ENCODE data around the gene HELZ. TPM values are rescaled to one million over a fixed set of nuclear protein-coding genes. Genes with fewer than 3 reads are reported as not detected.

The HELZ gene
- total and polyA plus RNA-seq, 2 donors from 2014 or later, result 2.8 to 58.8 TPM

DNA sequence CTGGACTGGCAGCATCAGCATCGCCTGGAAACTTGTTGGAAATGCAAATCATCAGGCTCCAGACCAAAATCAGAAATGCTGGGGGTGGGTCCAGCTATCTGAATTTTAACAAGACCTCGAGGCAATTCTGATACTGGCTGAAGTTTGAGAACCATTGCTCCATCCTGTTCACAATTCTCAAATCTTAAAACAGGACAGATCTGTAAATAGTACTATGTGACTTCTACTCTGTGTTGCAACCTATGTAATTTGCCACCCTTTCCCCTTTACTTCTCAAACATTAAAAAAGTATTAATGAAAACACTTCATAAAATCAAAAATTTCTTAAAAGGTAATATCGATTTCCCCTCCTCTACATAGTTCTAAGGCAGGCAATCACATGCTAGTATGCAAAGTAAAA is 172.1 kb downstream of the HELZ start:
- Histone ChIP-seq H3K9ac (ENCODE audit: low read length in 3 of 3) (no peak overlapping the region), H3K4me3 (ENCODE audit: low read length in 3 of 3) (no peak overlapping the region), H3K36me3 (ENCODE audit: control insufficient read depth in 2 of 3, insufficient read depth in 3 of 3, low read length in 3 of 3) (peaks cover 0 to 4% (median 0%) of the 10 kb centered on the region in 3 donors), H3K4me1 (ENCODE audit: control insufficient read depth in 2 of 3, insufficient read depth in 2 of 3, low read depth in 1 of 3, low read length in 3 of 3) (peaks cover 0 to 3% (median 3%) of the 10 kb centered on the region in 3 donors), H3K27ac (ENCODE audit: low read depth in 2 of 2, low read length in 2 of 2) (no peak overlapping the region), H3K27me3 (ENCODE audit: control insufficient read depth, insufficient read depth, low read length) (no peaks in the 10 kb centered on the region), H3K9me3 (ENCODE audit: control insufficient read depth in 2 of 3, insufficient read depth in 1 of 3, low read length in 3 of 3) (no peaks in the 10 kb centered on the region)
- no peak for DNase-seq
- intact Hi-C loops (cut with DNase I), result no loop called here
- no peak for FAIRE-seq
- TF ChIP-seq, protein P1, sequence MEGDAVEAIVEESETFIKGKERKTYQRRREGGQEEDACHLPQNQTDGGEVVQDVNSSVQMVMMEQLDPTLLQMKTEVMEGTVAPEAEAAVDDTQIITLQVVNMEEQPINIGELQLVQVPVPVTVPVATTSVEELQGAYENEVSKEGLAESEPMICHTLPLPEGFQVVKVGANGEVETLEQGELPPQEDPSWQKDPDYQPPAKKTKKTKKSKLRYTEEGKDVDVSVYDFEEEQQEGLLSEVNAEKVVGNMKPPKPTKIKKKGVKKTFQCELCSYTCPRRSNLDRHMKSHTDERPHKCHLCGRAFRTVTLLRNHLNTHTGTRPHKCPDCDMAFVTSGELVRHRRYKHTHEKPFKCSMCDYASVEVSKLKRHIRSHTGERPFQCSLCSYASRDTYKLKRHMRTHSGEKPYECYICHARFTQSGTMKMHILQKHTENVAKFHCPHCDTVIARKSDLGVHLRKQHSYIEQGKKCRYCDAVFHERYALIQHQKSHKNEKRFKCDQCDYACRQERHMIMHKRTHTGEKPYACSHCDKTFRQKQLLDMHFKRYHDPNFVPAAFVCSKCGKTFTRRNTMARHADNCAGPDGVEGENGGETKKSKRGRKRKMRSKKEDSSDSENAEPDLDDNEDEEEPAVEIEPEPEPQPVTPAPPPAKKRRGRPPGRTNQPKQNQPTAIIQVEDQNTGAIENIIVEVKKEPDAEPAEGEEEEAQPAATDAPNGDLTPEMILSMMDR (IDR thresholded peaks at IDR 0.05; ENCODE audit: borderline replicate concordance, extremely low read depth, insufficient read depth), result no peak

DNA sequence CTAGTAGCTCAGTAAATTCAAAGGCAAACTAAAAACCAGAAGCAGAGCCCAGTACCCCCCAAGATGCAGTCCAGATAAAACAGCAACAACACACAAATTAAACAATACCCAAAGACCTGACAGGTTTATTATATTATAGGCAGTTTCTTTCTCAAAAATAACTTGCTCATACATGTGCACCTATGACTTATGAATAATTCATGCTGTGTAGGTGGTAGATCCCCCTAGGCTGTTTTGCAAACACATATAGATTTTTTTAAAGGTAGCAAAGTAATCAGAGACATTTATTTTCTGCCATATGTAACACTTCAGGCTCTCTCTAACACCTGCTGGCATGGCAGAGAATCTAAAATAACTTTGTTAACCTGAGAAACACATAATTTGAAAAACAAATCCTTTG is 173.4 kb downstream of the HELZ start:
- no peaks in the 10 kb centered on the region for H3K9me3 ChIP-seq (ENCODE audit: control insufficient read depth in 2 of 3, insufficient read depth in 1 of 3, low read length in 3 of 3)
- intact Hi-C loops (cut with DNase I), result no loop called here
- DNase-seq, result no peak
- FAIRE-seq, result no peak
- no peaks in the 10 kb centered on the region for H3K27me3 ChIP-seq (ENCODE audit: control insufficient read depth, insufficient read depth, low read length)
- peaks cover 0 to 3% (median 3%) of the 10 kb centered on the region in 3 donors for H3K4me1 ChIP-seq (ENCODE audit: control insufficient read depth in 2 of 3, insufficient read depth in 2 of 3, low read depth in 1 of 3, low read length in 3 of 3)
- H3K4me3 ChIP-seq (ENCODE audit: low read length in 3 of 3), result no peak overlapping the region
- no peak overlapping the region for H3K9ac ChIP-seq (ENCODE audit: low read length in 3 of 3)
- no peak overlapping the region for H3K27ac ChIP-seq (ENCODE audit: low read depth in 2 of 2, low read length in 2 of 2)
- TF ChIP-seq, protein P1 (IDR thresholded peaks at IDR 0.05; ENCODE audit: borderline replicate concordance, extremely low read depth, insufficient read depth), result no peak
- peaks cover 0 to 4% (median 0%) of the 10 kb centered on the region in 3 donors for H3K36me3 ChIP-seq (ENCODE audit: control insufficient read depth in 2 of 3, insufficient read depth in 3 of 3, low read length in 3 of 3)

DNA sequence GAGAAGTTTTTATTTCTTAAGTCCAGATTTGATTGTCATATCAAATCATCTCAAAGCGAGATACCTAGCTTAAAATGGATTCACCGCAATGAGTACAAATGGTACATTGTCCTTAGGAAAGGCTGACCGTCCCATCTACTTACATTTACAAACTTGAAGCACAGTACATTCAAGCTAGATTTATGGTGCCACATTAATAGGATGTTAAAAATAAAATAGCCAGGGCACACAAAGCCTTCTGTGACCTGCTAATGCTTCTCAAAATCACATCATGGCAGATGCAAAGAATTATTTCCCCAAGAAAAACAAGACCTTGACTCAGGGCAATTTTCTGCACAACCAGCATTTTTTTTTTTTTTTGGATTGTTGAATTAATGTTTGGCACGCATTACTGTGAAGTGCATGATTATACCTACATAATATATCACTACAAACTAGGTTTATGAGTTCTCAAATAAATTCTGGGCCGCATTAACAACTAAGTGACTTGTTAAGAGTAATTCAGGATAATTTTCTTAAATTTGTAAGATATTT is 175.3 kb downstream of the HELZ start:
- intact Hi-C loops (cut with DNase I), result no loop called here
- Histone ChIP-seq H3K27me3 (ENCODE audit: control insufficient read depth, insufficient read depth, low read length) (no peaks in the 10 kb centered on the region), H3K9ac (ENCODE audit: low read length in 3 of 3) (no peak overlapping the region), H3K36me3 (ENCODE audit: control insufficient read depth in 2 of 3, insufficient read depth in 3 of 3, low read length in 3 of 3) (no peaks in the 10 kb centered on the region), H3K4me1 (ENCODE audit: control insufficient read depth in 2 of 3, insufficient read depth in 2 of 3, low read depth in 1 of 3, low read length in 3 of 3) (no peaks in the 10 kb centered on the region), H3K4me3 (ENCODE audit: low read length in 3 of 3) (no peak overlapping the region), H3K27ac (ENCODE audit: low read depth in 2 of 2, low read length in 2 of 2) (no peak overlapping the region), H3K9me3 (ENCODE audit: control insufficient read depth in 2 of 3, insufficient read depth in 1 of 3, low read length in 3 of 3) (no peaks in the 10 kb centered on the region)
- TF ChIP-seq, protein P1 (IDR thresholded peaks at IDR 0.05; ENCODE audit: borderline replicate concordance, extremely low read depth, insufficient read depth), result no peak
- DNase-seq (no peak), FAIRE-seq (no peak)

DNA sequence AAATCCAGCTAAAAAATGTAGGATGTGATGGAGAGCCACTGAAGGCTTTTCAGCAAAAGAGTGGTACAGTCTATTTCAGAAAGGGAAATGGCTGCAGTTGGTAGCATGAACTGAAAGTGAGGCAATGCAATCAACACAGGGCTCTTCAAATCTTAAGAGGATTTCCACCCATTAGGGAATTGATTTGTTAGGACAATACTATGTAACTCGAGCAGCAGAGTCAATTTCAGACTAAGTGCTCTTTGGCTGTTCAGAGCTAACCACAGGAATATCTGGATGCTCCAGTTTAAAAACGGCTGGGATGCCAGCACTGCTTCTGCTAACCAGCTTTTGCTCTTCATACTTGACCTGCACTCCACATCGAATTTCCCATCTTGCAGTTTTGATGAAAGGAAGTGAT is 176.0 kb downstream of the HELZ start:
- DNase-seq, result no peak
- TF ChIP-seq, protein P1 (IDR thresholded peaks at IDR 0.05; ENCODE audit: borderline replicate concordance, extremely low read depth, insufficient read depth), result no peak
- no peak overlapping the region for H3K9ac ChIP-seq (ENCODE audit: low read length in 3 of 3)
- no peaks in the 10 kb centered on the region for H3K36me3 ChIP-seq (ENCODE audit: control insufficient read depth in 2 of 3, insufficient read depth in 3 of 3, low read length in 3 of 3)
- no peaks in the 10 kb centered on the region for H3K9me3 ChIP-seq (ENCODE audit: control insufficient read depth in 2 of 3, insufficient read depth in 1 of 3, low read length in 3 of 3)
- FAIRE-seq, result no peak
- intact Hi-C loops (cut with DNase I), result no loop called here
- no peaks in the 10 kb centered on the region for H3K27me3 ChIP-seq (ENCODE audit: control insufficient read depth, insufficient read depth, low read length)
- H3K4me1 ChIP-seq (ENCODE audit: control insufficient read depth in 2 of 3, insufficient read depth in 2 of 3, low read depth in 1 of 3, low read length in 3 of 3), result no peaks in the 10 kb centered on the region
- no peak overlapping the region for H3K4me3 ChIP-seq (ENCODE audit: low read length in 3 of 3)
- H3K27ac ChIP-seq (ENCODE audit: low read depth in 2 of 2, low read length in 2 of 2), result no peak overlapping the region

Data from kidney (tissue), 14 donors.